Hematopoietic multipotent progenitor cell treated with erythropoietin and hydrocortisone succinate and interleukin-3 and kit ligand, for 15 days (in vitro differentiated cells): ENCODE data around the gene PLEKHH3.

Experiments
- DNase-seq: peaks from one replicate; pipeline ENCODE4 v3.0.0-alpha.2; 2015; ENCODE audit warnings: low spot score

PLEKHH3 gene, protein sequence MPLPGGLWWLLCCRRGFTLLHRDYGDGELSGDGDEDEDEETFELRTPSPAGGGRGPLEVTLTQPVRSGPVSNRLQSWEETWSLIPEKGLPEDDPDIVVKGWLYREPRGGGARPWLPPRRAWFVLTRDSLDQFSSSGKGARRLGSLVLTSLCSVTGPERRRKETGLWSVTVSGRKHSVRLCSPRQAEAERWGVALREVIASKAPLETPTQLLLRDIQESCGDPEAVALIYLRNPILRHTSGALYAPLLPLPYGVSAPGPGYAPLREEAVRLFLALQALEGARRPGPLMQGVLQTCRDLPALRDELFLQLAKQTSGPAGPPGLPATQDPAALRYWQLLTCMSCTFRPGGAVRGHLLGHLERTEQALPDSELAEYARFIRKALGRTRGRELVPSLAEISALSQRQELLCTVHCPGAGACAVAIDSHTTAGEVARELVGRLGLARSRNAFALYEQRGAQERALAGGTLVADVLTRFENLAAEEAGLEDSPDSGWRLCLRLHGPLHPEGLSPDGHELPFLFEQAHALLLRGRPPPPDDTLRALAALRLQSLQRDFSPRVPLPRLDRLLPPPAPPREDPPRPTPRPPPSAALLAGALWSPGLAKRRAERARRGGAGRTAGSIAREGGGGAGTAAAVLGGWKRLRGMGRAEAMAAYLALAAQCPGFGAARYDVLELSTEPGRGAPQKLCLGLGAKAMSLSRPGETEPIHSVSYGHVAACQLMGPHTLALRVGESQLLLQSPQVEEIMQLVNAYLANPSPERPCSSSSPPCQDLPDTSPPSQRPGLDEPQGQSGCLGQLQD

GRCh38 chr17:42676424-42677011, at the start of gene PLEKHH3:
PLEKHH3 (minus strand) TSS chr17:42676994; CDS start chr17:42676563, 431 bp downstream.
- no peak for DNase-seq

GRCh38 chr17:42725143-42725542, 48.3 kb upstream of the PLEKHH3 start:
- DNase-seq = no peak

DNA sequence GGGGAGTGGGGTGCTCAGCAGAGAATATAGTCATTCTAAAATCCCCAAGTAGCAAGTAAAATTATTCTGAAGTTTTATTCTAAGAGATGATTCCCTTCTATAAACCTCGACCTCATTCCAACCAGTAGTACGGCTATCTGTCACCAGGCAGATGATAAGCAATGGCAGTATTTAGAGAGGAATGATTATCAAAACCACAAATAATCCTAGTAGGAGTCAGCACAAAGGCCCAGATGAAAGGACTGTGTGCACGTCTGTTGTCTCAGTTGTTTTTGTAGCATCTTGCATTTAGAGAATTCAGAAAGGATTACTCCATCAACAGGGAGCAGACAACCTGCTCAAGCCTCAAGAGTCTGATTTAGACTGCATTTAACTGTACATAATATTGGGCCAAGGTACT, 46.8 kb upstream of the PLEKHH3 start:
- DNase-seq = no peak

- DNase-seq = peak; percentile 80
Observed at GRCh38 chr17:42720996-42721583, 44.3 kb upstream of the PLEKHH3 start.

DNA sequence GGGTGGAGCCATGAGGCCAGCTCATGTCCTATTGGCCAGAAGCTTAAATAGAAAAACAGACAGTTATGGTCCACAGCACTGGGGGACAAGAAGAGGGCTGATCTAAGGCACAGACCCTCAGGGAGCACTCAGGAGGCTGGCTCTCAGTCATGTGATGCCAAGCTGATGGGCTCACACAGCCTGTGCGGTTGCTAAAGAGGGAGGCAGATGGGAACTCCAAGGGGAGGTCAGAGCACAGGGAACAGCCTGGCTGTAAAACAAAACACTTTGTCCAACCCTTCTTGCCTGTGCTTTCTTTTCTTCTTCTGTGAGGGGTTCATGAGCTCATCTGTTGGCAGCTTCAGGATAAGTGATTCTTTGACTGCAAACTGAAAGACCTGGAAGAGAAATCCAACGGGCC, 32.8 kb upstream of the PLEKHH3 start:
- no peak for DNase-seq

DNA sequence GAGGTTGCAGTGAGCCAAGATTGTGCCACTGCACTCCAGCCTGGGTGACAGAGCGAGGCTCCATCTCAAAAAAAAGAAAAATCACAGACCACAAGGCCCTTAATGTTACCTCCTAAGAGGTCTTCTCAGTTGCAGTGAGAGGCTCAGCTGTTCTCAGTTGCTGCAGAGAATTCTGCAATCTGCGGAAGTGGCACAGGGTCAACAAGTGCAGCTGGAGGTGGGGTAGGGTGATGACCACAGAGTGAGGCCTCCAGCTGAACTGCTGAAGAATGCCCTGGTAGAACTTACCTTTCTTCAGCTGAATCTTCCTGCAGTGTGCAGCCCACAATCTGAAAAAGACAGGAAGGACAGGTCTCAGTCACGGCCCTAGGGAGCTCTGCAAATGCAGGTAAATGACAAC, 31.8 kb upstream of the PLEKHH3 start:
- DNase-seq = no peak

DNA sequence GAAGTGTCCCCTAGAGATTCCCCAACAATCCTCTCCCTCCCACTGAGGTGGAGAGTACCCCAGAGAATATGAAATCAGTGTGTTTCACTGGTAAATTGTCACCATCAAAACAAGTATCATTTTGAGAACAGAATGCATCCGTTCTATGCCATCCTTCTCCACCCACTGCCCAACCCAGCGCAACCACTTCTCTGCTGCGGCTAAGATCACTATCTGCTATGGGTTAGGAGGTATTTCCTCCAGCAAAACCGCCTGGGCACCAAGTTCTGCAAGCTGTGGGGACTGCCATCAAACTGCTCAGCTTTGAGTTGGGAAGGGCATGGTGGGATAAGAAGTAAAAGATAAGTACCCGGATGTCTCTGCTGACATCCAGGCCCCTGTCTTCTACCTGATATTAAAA, 29.9 kb upstream of the PLEKHH3 start:
- no peak for DNase-seq

DNA sequence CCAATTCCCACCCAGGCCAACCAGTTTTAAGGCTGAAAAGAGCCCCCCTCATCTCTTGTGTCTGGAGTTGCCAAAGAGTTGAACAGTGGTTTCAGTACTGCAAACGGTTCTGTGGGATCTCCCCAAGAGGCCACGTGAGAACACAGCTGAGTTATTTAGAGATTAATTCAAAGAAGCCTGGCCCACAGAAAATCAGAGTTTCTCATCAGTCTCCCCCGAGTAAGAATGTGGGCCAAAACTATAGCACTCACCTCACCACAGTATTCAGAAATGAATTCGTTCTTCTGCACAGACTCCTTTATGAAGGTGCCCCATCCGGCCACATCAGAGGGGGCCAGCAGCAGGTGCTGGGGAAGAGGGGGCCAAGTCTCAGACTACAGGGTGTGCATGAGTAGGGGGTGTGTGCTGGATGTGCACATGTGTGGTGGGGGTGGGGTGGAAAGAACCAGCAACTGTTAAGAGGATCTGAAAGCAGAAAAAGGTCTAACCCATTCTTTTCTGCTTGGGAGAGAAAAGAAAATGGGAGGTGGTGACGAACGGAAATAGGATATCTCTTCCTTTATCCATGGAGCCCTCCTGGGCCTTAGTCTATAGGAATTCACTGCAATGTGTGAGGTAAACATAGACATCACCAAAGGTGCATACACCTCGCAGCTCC, 28.2 kb upstream of the PLEKHH3 start:
- no peak for DNase-seq

DNA sequence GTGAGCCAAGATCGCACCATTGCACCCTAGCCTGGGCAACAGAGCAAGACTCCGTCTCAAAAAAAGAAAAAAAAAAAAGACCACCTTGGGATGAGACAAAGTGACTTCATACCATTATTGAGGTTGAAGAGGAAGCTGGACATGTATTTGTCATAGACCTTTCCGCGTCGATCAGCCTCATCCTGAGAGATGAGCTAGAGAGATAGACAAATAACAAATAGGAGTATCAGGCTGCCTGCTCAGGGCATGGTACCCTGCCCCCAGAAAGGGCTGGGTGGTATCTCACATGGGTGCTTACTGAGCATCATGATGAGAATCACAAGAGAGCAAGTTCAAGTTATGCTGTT, 27.7 kb upstream of the PLEKHH3 start:
- DNase-seq = no peak

DNA sequence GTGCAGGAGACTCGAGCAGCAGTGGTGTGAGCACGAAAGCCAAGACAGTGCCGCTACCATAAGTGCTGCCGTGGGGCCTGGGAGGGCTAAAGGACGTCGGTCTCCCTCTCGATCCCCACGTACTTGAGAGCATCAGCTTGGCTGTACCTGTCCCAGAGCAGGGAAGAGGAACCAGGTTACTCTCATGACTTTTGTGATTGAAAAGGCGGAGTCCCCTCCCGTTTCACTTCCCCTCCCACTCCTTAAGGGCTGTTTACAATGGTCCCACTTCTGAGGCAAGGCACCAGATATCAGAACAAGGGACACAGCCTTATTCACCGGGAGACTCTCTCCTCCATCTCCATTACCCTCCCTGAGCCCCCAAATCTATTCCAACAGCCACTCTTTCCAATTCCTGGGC, 25.7 kb upstream of the PLEKHH3 start:
- DNase-seq = no peak

DNA sequence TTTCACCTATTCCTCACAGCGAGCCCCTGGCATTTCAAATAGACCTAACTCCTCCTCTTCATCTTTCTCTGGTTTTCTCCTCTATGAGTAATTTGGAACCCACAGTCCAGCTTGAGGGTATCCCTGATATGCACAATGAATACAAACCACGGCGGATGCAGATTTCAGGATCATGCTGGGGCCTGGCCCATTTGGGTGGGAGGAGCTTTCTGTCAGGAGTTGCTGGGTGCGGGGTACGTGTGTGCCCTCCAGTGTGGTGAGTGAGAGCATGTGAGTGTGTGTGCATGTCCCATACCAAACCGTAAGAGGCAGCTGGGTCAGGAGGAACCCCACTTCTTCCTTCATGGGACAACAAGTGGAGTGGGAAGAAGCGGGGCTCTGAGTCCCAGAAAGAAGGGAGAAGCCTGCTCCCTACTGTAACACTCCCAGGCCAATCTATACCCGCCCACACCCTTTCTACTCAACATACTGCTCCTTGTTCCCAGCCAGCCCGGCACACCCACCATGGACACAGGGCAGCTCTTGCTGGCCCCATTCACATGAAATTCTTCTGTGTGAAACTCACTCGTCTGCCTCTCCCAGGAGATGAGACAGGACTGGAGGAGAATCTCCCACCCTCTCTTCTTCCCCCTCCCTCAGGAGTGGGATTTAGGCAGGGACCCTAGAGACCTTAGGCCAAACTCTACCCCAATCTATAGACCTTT, 23.9 kb upstream of the PLEKHH3 start:
- DNase-seq = no peak

- no peak for DNase-seq
Observed at GRCh38 chr17:42699415-42699740, 22.6 kb upstream of the PLEKHH3 start.

DNA sequence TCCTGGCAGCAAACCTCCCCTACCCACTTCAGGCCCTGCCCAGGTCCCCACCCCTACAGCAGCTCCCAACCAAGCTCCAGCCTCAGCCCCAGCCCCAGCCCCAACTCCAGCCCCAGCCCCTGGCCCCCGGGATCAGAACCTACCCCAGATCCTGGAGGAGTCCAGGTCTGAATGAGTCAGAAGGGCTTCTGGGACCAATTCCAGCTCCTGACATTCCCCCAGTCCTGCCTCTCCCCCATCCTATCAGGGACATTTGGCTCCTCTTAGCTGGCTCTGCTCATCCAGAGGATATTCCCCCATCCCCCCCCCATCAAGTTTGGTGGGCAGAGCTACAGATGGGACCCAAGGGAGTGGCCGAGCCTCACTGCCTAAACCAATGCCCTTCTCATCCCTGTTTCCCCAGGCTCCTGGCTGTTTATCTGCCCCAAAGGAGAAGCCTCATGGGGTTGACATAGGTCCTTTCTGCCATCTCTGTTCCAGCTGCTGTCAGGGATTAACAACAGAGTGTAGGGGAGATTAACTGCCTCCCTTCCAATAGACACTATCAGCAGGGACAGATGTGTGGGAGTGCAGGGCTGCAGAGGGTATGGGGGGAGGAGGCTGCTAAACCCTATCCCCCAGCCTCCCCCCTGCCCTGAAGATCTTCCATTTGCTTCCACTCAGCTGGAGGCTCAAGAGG, 22.1 kb upstream of the PLEKHH3 start:
- peak; percentile 41 for DNase-seq

DNA sequence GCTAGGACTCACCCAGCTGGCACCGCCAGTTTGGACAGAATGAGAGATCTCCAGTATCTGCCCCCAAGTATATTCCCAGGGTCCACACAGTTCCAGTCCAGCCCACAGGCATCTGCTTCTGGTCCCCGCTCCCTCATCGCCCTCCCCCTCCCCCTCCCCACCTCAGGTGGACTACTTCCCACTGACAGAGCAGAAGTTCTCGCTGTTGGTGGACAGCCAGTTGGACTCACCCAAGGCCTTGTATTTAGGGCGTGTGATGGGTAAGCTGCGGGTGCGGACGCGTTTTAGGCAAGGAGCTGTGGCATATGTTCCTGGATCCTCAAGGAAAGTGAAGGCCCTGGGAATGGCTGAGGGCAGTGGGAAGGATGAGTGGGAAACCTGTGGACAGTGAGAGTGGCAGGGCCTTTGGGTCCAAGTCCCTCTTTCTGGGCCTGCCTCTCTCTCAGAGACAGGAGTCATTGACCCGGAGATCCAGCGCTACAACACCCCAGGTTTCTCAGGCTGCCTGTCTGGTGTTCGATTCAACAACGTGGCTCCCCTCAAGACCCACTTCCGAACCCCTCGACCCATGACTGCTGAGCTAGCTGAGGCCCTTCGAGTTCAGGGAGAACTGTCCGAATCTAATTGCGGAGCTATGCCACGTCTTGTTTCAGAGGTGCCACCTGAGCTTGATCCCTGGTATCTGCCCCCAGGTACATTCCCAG, 20.5 kb upstream of the PLEKHH3 start:
- DNase-seq = no peak

DNA sequence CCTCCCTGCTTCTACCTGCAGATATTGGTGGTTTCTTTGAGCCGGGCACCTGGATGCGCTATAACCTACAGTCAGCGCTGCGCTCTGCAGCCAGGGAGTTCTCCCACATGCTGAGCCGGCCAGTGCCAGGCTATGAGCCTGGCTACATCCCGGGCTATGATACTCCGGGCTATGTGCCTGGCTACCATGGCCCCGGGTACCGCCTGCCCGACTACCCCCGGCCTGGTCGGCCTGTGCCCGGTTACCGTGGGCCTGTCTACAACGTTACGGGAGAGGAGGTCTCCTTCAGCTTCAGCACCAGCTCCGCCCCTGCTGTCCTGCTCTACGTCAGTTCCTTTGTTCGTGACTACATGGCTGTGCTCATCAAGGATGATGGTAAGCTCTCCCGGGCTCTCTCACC, 18.7 kb upstream of the PLEKHH3 start:
- DNase-seq = no peak

GRCh38 chr17:42694524-42694923, 17.7 kb upstream of the PLEKHH3 start:
- DNase-seq = no peak

- DNase-seq = no peak
Observed at GRCh38 chr17:42692489-42692888, 15.7 kb upstream of the PLEKHH3 start.

- no peak for DNase-seq
Observed at GRCh38 chr17:42691021-42691545, 14.3 kb upstream of the PLEKHH3 start.

GRCh38 chr17:42690596-42690995, 13.8 kb upstream of the PLEKHH3 start:
- DNase-seq = no peak

DNA sequence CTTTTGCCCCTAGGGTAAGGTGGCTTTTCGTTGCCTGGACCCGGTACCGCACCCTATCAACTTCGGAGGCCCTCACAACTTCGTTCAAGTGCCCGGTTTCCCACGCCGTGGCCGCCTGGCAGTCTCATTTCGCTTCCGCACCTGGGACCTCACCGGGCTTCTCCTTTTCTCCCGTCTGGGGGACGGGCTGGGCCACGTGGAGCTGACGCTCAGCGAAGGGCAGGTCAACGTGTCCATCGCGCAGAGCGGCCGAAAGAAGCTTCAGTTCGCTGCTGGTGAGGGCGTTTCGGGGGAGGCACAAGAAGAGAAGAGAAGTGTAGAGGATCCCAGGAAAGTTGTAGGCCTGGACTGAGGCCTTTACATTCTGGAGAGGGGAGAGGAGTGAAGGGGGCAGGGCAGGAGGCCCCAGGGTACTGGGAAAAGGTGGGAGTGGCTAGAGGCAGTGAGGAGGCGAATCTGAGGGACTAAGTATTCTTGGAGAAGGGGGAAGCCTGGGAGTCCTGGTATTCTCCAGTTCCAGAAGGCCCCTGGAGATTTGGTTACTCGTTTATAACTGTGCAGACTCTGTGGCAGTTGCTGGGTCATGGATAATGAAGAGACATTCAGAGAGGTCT, 11.0 kb upstream of the PLEKHH3 start:
- no peak for DNase-seq
